ENCODE measurements around the gene STAC3. TPM values are rescaled to one million over a fixed set of nuclear protein-coding genes. Genes with fewer than 3 reads are reported as not detected.

The STAC3 gene
- total and polyA plus RNA-seq, 2 of the 8 experiments (the other 6 are each of a cell fraction or from before 2014, with no cell fraction given): 0.70 to 1.3 TPM

- no peak overlapping the region for H2BK120ac ChIP-seq (replicated peaks; ENCODE audit: low read depth, low read length)
- DNase-seq (ENCODE audit: low read depth in 1 of 2, low spot score in 2 of 2) (peak in 1 of 2 experiments; percentile 55), FAIRE-seq (no peak)
- H2AFZ ChIP-seq (ENCODE audit: low read length): no peak overlapping the region
- no peak overlapping the region for H3K27ac ChIP-seq (ENCODE audit: low read depth, low read length)
- H3K4me3 ChIP-seq (ENCODE audit: extremely low read depth in 1 of 4, insufficient read depth in 2 of 4, low read depth in 3 of 4, low read length in 4 of 4): peak overlapping the region in 2 of 4 experiments; percentile 17 to 57; a peak in 3 of 8 replicates
- no peak overlapping the region for H3K18ac ChIP-seq (ENCODE audit: extremely low read depth, low read length)
- no peak overlapping the region for H3K23ac ChIP-seq (ENCODE audit: insufficient read length)
- 52% methylated on average over 5 of the region's 7 CpGs; no CpG with 5 or more reads in 1 of the 2 experiments for WGBS, 2 experiments (ENCODE audit: extremely low coverage in 1 of 2, insufficient coverage in 1 of 2, insufficient read length in 1 of 2, insufficient replicate concordance in 2 of 2, low coverage in 1 of 2, low lambda C conversion rate in 2 of 2, missing lambda C conversion rate in 1 of 2)
- peaks cover 55 to 68% (median 66%) of the 10 kb centered on the region in 4 experiments for H3K27me3 ChIP-seq (replicated peaks in 1 of 4; ENCODE audit: control insufficient read depth in 3 of 4, extremely low read depth in 1 of 4, insufficient read depth in 3 of 4, low read length in 3 of 4)
- no peak overlapping the region for H3K4ac ChIP-seq (replicated peaks; ENCODE audit: insufficient read length, low read depth, low read length)
- peak overlapping the region; percentile 72; the same call in 1 of the 2 replicates for H2BK12ac ChIP-seq (ENCODE audit: low read depth, low read length)
- H3K56ac ChIP-seq (replicated peaks; ENCODE audit: insufficient read length, low read depth, low read length): no peak overlapping the region
- H3K4me2 ChIP-seq (ENCODE audit: insufficient read depth in 1 of 2, low read depth in 2 of 2, low read length in 2 of 2): peak overlapping the region; percentile 70 to 91
- TF ChIP-seq SUZ12 (IDR thresholded peaks at IDR 0.05; ENCODE audit: low read length) (peak; percentile 65; the same call in 1 of the 2 replicates), CREB1 (IDR thresholded peaks at IDR 0.05) (0 out of 2 replicates have a peak, but pooled peaks have one; percentile 26), EZH2 (IDR thresholded peaks at IDR 0.05; ENCODE audit: low read depth, low read length, severe bottlenecking) (peak; percentile 79), RFX5 (IDR thresholded peaks at IDR 0.05; ENCODE audit: borderline replicate concordance, low read depth, low read length) (peak; percentile 79), NRF1 (IDR thresholded peaks at IDR 0.05; ENCODE audit: low read depth, low read length) (no peak)
- H4K5ac ChIP-seq (ENCODE audit: insufficient read length, low read depth, low read length): no peak overlapping the region
- ChIA-PET CTCF (ENCODE audit: partially characterized antibody) (interaction anchor here (0.7 to 10.1 kb wide), 7 partner anchors 7 to 255 kb away, joined by 3 to 726 read pairs (median 7); partner anchors contain the start of genes SHMT2 and STAC3), POLR2A (ENCODE audit: partially characterized antibody) (interaction anchor here (0.8 to 8.8 kb wide), 4 partner anchors 19 to 79 kb away, joined by 4 to 686 read pairs (median 6); partner anchors contain the start of gene SHMT2)
- no peak overlapping the region; a peak in 1 of 7 replicates for H3K9ac ChIP-seq (replicated peaks in 1 of 4; ENCODE audit: extremely low read depth in 1 of 4, low read depth in 3 of 4, low read length in 3 of 4)
- no peaks in the 10 kb centered on the region for H3K79me1 ChIP-seq (ENCODE audit: low read depth, low read length)
- peaks cover 2 to 19% (median 9%) of the 10 kb centered on the region in 4 experiments; a peak in 5 of 8 replicates for H3K36me3 ChIP-seq (ENCODE audit: control insufficient read depth in 2 of 4, insufficient read depth in 4 of 4, low read length in 3 of 4)
- H3K9me3 ChIP-seq (ENCODE audit: insufficient read depth in 2 of 2, low read depth in 1 of 2, low read length in 1 of 2): no peaks in the 10 kb centered on the region
- H2BK20ac ChIP-seq (ENCODE audit: low read length): no peak overlapping the region
- H4K20me1 ChIP-seq (replicated peaks in 1 of 2; ENCODE audit: control insufficient read depth in 1 of 2, insufficient read depth in 2 of 2, low read length in 2 of 2): peaks cover 13 to 36% of the 10 kb centered on the region in 2 experiments
- no peak overlapping the region for H3K14ac ChIP-seq (ENCODE audit: insufficient read length)
- peaks cover 9 to 42% (median 33%) of the 10 kb centered on the region in 4 experiments for H3K4me1 ChIP-seq (replicated peaks in 1 of 4; ENCODE audit: control insufficient read depth in 3 of 4, insufficient read depth in 4 of 4, low read length in 3 of 4)
- no peak overlapping the region for H4K91ac ChIP-seq (replicated peaks; ENCODE audit: insufficient read length, low read length)
- peak overlapping the region; percentile 97; the same call in 1 of the 2 replicates for H2BK15ac ChIP-seq (ENCODE audit: low read length)
- H2BK5ac ChIP-seq (ENCODE audit: low read depth, low read length): no peak overlapping the region
- peaks cover 7% of the 10 kb centered on the region; the same call in 1 of the 2 replicates for H3K23me2 ChIP-seq (ENCODE audit: low read depth, low read length)
- H4K8ac ChIP-seq (ENCODE audit: extremely low read depth, insufficient read depth, low read length): no peak overlapping the region
- H3K79me2 ChIP-seq (ENCODE audit: control insufficient read depth in 1 of 2, insufficient read depth in 2 of 2, low read length in 2 of 2): no peaks in the 10 kb centered on the region
- no peak overlapping the region for H2AK5ac ChIP-seq (ENCODE audit: low read depth, low read length)
Observed at GRCh38 chr12:57215668-57216013, 35.3 kb downstream of the STAC3 start.
